Stimulated activated CD8-positive, alpha-beta memory T cell treated with anti-CD3 and anti-CD28 coated beads, Interleukin-7, amount 100 ng/mL, for 24 hours (primary cell): ENCODE data around the gene LIN54.
"Not testable (repeated sequence)": the region's sequence is repeated elsewhere in the genome, so short reads cannot be mapped to it uniquely, and the experiment has no call there.

Source experiments
- DNase-seq: peaks from one replicate; pipeline ENCODE4 v3.0.0-alpha.2; 2020; ENCODE audit warnings: low read depth

LIN54 gene

DNA sequence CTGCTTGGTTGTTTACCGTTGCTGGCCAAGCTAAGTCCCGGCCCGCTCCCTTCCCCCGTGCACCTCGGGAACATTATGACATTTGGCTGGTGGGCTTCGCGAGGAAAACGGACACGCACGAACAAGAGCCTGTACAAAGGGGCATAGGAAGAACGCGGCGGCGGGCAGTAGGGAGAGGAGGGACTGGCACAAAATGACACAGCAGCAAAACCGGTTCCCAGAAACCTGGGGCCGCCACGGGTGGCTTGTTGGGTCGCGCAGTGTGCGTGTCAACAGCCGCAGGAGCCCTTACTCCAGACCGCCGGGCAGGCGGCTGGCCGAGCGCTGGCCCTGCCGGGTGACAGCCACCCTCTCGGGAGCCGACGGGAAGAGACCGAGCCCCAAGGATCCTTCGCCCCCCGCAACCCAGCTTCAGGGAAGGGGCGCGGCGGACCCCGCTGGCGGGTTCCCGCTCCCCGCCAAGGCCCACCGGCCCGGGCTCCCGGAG lies 1.6 kb upstream of the LIN54 start:
- no peak for DNase-seq

DNA sequence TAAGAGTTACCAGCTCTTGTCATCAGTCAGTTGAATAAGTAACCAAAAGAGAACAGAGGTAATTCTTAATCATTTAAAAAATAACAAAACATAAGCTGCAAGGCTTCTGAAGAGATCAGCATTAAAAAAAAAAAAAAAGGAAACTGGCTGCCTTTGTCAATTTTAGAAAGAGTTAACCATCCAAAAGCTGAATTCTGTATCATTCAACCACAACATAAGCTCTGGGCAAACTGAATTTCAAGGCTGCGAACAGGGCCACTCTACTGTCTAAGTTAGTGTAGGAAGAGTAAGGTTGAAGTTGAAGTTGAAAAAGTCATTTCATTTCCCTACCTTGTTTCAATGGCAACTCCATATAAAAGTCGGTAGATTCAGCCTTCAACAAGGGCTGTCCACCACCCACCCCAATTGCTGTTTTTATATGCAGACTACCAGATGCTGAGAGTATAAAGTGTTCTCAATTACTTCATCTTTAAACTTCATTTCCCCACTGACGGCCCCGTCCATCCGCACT lies 1.1 kb upstream of the LIN54 start:
- no peak for DNase-seq

DNA sequence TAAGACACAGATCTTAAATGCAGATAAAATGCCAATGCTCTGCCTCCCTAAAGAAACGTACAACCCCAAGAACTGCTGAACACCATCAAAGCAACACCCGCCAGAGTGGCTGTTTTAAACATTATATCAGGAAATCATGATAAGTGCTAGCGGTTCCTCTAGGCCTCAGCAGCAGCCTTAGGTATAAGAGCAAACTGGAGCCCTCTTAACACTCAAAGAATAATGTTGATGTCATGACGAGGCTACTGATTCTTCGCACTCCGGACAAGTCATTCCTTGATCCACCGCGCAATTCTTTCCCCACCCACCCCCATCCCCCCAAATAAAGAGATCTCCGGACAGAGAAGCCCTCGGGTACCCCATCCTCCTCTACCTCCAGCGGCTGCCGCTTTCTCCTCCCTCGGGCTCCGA lies 507 bp downstream of the LIN54 start:
- DNase-seq = no peak

DNA sequence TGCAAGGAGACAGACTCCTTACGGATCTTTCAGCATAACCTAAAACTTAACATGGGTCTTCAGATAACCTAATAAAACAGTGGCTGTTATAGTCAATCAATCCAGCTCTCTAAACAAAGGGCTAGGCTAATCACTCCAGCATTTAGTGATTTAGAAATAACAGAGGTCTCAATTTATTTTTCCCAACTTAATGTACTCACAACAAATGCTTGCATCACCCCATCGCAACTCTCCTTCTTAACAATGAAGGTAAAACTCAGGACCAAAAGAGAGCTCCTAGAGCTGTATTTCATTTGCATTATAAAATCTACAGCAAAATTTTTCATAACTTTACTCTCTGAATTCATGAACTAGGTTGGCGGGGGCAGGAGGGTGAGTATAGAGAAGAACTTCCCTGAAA lies 1.1 kb downstream of the LIN54 start:
- DNase-seq = no peak

DNA sequence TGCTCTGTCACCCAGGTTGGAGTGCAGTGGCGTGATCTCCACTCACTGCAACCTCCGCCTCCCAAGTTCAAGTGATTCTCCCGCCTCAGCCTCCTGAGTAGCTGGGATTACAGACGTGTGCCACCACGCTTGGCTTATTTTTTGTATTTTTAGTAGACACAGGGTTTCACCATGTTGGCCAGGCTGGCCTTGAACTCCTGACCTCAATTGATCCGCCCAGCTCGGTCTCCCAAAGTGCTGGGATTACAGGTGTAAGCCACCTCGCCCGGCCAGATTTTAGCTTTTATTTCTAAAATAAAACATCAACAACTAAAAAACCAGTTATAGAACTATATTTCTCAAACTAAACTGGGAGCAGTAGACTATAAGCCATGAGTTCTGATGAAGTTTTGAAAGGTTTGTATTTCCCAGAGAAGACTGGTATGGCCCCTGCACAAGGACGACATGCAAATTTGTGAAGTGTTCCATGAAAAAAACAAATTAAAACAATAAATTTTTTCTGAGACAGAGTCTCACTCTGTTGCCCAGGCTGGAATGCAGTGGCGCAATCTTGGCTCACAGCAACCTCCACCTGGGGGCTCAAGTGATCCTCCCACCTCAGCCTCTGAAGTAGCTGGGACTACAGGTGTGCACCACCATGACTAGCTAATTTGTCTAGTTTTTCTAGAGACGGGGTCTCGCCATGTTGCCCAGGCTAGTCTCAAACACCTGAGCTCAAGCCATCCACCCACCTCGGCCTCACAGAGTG lies 7.4 kb downstream of the LIN54 start:
- not testable (repeated sequence) for DNase-seq

DNA sequence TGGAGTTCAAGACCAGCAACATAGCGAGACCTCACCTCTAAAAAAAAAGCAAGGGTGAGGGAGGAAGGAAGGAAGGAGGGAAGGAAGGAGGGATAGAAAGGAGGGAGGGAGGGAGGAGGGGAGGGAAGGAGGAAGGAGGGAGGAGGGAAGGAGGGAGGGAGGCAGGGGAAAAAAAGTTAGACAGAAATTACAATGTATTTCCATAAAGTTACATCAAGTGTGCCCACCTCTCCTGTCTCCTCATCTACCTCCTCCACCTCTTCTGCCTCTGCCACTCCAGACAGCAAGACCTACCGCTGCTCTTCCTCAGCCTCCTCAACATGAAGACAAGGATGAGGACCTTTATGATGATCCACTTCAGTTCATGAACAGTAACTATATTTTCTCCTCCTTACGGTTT lies 8.3 kb downstream of the LIN54 start:
- no peak for DNase-seq

DNA sequence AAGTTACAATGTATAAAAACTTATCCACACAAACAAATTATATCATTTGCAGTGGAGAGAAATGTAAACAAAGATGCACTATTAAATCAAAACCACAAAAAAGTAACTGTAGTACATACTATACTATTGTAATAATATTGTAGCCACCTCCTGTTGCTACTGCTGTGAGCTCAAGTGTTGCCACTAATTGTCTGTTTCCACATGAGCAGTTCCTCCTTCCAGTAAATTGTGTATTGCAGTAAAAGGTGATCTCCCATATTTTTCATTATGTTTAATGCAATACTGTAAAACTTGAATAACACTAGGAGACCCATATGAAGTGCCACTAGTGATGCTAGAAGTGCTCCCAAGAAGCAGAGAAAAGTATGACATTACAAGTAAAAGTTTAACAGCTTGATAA lies 11.7 kb downstream of the LIN54 start:
- no peak for DNase-seq

DNA sequence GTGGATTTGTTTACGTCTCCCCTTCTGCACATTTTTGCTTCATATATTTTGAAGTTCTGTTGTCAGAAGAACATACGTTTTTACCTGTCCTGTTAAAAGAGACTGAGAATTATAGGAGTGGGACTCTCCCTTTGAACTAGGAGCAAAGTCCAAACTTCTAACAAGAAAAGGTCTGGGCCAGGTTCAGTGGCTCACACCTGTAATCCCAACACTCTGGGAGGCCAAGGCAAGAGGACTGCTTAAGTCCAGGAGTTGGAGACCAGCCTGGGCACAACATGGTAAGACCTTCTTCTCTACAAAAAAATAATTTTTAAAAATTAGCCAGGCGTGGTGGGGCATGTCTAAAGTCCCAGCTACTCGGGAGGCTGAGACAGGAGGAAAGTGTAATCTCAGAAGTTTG lies 15.8 kb downstream of the LIN54 start:
- no peak for DNase-seq

DNA sequence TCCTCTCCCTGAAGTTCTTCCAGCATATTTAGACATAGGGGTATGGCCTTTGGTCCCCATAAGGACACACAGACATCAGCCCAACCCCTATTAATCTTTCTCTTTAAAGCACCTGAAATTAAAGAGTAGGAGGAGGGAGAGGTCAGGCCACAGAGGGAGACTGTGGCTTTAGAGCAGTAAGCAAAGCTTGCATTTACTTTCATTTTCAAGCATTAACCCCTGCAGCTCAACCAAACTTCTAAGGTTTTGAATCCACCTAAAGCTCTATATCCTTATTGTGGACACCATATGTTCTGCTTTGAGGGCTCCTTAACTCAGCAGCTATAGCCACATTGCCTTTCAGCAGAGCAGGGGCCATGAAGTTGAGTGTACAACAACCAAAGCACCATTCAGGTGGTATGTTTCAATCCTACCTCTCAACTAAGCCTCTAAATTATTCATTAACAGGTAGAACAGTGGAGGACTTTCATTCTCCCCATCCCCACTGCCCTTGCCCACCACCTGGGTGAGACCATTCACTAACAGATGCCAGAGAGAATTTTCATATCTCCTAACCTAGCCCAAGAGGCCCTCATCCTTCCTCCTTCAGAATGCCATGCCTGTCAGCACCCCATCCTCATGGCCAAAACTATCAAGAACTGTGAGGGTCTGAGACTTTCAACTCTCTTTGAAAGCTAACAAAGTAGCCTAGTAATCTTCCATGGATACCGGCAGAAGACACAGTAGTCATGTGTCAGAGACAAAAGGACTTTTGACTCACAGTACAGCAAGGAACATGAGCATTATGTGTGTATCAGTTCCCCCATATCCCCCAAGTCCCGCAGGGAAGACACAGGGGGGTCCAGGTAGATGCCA lies 20.8 kb downstream of the LIN54 start:
- no peak for DNase-seq

DNA sequence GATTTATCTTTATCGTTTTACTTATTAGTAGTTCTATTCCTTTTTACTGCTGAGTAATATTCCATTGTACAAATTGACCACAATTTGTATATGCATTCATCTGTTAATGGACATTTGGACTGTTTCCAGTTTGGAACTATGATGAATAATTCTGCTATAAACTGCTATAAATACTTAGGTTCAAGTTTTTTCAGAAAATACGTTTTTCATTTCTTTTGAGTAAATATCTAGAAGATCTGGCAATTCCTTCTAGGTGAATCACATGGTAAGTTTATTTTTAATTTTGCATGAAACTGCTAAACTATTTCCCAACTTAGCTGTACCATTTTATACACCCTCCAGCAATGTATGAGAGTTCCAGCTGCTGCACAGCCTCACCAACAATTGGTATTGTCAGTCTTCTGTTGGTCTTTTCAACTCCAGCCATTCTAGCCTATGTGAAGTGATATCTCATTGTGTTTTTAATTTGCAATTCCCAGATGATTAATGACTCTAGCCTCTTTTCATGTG lies 22.2 kb downstream of the LIN54 start:
- no peak for DNase-seq

DNA sequence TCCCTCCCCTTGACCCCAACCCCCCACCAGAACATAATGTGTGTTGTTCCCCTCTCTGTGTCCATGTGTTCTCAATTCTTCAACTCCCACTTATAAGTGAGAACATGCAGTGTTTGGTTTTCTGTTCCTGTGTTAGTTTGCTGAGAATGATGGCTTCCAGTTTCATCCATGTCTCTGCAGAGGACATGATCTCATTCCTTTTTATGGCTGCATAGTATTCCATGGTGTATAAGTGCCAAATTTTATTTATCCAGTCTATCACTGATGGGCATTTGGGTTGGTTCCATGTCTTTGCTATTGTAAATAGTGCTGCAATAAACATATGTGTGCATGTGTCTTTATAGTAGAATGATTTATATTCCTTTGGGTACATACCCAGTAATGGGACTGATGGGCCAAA lies 23.1 kb downstream of the LIN54 start:
- DNase-seq = not testable (repeated sequence)

DNA sequence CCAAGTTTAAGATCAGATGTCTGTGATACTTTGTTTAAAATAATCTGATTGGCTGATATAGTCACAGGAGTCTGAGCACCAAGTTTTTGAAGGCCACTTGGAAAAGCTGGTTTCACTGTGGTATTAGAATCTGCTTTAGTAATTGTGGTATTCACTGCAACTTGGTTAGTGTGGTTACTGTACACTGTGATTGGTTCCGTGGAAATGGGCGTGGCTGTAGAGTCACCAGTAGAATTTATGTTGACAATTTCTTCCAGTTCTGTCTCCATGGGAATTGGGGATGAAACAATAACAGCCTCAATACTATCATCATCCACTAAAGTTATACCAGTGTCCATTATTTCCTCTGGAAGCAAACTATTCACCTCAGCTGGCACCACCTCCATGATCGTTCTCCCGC lies 26.2 kb downstream of the LIN54 start:
- no peak for DNase-seq

DNA sequence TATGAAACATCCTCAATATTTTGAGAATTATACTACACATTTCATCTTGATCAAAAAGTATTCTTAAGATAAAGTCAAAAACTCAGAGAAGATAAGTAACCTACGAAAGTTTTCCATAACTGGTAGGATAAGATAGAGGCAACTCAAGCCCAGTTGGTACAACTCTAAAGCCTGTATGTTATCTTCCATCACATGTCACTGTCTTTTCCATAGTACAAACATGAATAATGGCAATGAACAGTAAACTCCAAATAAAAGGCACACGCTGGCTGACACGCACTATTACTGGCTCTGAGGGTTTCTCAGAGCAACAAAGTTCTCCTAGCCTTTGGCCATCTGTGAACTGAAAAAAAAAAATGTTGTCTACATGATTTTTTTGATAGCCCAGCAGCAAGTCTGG lies 27.2 kb downstream of the LIN54 start:
- DNase-seq = no peak

DNA sequence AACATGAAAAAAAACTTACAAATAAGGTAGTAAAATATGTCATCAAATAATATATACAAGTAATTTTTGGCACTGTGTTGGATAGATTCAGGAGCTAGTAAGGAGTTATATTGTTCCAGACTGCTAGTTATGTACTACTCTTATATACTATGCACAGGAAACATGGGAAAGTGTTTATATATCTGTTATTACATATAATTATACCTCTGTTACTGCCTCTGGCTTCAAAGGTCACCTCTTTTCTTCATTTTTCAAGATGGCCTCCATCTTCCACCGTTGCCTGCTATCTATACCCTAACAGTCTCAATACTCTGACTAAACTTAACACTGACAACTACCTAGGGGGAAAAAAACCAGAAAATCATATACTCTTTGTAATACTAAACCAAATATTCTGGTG lies 29.5 kb downstream of the LIN54 start:
- no peak for DNase-seq

DNA sequence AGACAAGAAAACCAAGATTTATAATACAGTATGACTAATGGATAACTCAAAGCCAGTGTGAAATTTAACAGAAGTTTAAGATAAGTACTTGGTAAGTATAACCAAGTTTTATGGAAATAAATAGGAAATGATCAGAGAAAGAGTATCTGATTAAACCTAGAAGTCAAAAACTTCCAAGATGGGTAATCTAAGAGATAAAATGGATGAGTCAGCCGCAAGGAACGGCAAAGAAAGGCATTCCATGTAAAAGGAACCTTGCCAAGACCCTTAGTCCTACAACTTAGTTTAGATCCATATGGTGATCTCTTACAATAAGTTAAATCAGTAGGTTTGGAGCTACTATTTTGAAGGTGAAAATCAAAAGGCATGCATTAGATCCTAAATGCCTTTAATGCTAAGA lies 34.8 kb downstream of the LIN54 start:
- no peak for DNase-seq

DNA sequence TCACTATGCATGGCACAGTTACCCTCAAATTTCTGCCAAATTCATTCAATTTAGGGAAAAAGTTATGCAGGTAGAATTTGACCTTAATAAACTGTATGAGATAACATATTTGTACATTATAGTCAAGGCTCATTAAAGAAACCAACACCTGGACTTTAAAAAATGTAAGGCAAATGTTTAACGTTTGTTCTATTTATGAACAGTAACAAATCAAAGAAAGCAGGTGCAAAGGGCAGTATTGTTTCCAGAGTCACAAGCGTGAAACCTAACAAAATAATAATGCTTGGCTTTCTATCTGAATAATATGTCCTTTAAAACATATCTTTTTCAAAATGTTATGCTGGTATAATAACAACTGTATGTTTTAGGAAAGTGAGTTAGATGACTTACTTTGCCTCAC lies 41.2 kb downstream of the LIN54 start:
- no peak for DNase-seq

DNA sequence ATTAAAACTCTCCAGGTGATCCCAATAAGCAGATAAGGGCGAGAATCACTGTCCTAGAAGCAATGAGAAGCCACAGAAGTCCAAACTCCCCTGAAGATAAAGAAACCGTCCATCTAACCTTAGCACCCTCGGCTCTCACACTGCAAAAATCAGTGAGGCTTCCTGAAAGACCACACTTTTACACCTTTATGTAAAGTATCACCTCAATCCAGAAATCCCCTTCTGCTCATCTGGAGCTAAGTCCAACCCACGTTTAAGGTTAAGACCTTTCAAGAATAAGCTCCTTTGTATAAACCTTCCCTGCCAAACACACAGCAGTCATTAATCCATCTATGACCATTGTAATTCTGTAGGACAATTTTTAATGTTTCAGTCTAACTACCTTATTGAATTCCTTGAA lies 41.7 kb downstream of the LIN54 start:
- DNase-seq = no peak

DNA sequence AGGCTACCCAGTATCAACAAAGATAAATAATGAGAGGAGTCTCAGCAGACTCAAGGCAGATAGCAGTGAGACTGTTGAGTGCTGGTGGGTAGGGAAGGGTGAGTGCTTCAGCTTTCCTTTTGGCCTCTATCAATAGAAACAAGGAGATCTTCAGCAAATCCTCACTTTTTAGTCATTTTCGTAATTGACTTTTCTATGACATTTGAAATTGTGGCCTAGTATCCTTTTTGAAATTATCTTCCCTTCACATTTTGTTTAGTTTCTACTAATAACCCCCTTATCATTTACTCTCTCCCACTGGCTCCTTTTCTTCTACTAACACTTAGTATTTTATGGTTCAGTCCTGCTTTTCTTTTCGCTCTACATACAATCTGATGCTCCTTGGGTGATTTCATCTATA lies 44.9 kb downstream of the LIN54 start:
- DNase-seq = no peak

DNA sequence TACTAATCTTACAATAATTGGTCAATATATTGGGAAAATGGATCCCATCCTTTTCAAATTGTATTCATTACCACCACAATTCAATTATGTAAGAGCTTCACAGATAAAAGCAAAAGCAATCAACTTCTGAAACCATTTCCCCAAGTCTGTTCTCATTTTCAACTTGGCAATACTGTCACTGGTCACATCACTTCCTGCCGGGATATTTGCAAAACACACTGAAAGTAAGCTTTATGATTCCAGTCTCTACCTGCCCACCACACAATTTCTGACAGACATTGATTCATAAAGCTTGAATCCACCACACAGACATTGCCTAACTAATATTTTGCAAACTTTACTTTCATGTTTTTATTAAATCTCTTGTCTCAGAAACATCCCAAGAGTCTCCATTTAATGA lies 53.6 kb downstream of the LIN54 start:
- DNase-seq = no peak

DNA sequence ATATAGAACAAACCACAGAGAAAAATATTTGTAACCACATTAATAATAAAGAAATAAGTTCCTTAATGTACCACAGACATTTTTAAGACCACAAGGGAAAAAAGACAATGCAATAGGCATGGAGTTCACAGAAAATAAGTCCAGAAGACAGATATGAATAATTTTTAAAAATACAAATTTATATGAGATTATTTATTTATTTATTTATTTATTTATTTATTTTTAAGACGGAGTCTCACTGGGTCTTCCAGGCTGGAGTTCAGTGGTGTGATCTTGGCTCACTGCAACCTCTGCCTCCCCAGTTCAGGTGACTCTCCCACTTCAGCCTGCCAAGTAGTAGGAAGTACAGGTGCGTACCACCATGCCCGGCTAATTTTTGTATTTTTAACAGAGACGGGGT lies 56.4 kb downstream of the LIN54 start:
- DNase-seq = no peak

DNA sequence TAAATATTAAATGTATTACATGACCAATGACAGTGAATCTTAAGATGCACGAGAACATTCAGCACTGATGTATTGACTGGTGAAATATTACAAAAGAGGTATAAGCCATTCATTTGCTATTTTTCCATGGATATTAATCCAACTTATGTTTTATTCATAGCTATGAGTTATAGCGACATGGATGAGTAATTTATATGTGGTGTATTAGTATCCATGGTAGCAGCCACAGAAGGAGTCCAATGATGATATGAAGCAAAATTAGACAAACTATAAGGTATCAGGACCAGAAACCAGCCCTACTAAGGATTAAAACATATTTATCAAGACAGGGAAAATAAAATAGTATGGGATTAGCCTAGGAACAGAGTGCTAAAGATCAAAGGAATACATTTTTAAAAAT lies 59.4 kb downstream of the LIN54 start:
- DNase-seq = no peak

DNA sequence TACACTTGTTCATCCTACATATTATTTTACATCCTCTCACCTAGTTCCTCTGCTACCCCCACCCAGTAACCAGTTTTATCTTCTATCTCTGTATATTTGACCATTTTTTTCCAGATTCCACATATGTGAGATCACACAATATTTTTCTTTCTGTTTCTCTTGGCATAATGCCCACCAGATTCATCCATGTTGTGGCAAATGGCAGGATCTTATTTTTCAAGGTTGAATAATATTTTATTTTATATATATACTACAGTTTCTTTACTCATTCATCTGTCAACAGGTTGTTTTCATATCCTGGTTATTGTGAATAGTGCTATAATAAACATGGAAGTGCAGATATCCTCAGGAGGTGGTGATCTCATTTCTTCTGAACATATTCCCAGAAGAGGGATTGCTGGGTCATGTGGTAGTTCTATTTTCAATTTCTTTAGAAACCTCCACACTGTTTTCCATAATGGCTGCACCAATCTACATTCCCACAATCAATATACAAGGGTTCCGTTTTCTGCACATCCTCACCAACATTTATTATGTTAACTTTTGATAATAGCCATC lies 61.9 kb downstream of the LIN54 start:
- DNase-seq = no peak

DNA sequence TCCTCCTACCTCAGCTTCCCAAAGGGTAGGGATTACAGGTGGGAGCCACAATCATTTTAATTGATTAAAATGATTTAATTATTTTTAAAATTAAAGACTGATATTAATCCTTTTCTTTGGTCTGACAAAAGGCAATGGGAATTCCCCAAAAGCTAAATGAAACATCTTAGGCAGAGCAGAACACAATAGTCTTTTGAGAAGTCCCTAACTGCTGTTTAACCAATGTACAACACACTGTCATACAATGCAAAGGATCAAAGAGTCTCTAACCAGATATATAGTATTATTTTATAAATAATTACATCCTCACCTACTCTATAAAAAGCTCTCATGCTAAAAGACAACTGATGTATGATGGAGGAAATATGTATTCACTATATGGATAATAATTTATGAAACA lies 63.1 kb downstream of the LIN54 start:
- no peak for DNase-seq
